Lower leg skin (tissue), 3 donors: ENCODE measurements around the gene PKD1L1.

Experiments used
- CTCF ChIP-seq, 3 donors: fragments of 450-650 bp; IDR thresholded peaks; one replicate each; pipeline ENCODE4 v1.5.1; 2016; ENCODE audit warnings: antibody characterized with exemption in 3 of 3, mild to moderate bottlenecking in 3 of 3, moderate library complexity in 2 of 3
- POLR2A ChIP-seq, 2 donors: fragments of 450-650 bp; IDR thresholded peaks; one replicate each; pipeline ENCODE4 v1.6.1; 2016 to 2017; ENCODE audit warnings: antibody characterized with exemption in 2 of 2, mild to moderate bottlenecking in 1 of 2, moderate library complexity in 1 of 2

- TF ChIP-seq CTCF (IDR thresholded peaks at IDR 0.05) (no peak), POLR2A (IDR thresholded peaks at IDR 0.05) (no peak)
These were observed 203.4 kb downstream of the PKD1L1 start for GRCh38 chr7:47744883-47745282.
